NCI-H82 treated with DMSO at 0.1 percent for 48 hours (cell line): Measurements from ENCODE around the gene OR6K2.
"Not testable (repeated sequence)": the region's sequence is repeated elsewhere in the genome, so short reads cannot be mapped to it uniquely, and the experiment has no call there.

Experiments used
- DNase-seq: peaks from one replicate; lab custom pipeline; 2025; ENCODE audit not compliant: unreplicated experiment; lab: John Stamatoyannopoulos, UW

Gene OR6K2, protein sequence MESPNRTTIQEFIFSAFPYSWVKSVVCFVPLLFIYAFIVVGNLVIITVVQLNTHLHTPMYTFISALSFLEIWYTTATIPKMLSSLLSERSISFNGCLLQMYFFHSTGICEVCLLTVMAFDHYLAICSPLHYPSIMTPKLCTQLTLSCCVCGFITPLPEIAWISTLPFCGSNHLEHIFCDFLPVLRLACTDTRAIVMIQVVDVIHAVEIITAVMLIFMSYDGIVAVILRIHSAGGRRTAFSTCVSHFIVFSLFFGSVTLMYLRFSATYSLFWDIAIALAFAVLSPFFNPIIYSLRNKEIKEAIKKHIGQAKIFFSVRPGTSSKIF

DNA sequence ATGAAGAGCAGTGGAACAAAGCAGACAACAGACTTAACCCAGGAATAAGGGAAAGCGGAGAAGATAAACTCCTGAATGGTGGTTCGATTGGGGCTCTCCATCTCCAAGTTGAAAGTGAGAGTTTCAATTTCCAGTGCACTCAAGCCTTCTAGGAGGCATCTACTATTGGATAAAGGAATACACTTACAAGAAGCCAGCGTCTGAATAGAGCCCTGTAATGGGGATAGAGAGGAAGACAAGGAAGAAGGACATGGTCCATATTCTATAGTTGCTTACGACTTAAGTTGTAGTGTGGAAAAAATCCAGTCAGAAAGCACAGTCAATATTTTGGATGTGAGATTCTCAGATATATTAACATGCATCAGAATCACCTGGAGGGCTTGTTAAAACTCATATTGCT lies at the start of gene OR6K2:
Gene OR6K2, minus strand, starts transcription at position 101 of the 400 bp plus-strand sequence. Its CDS starts 0 bp downstream, at position 101.
- DNase-seq: no peak

DNA sequence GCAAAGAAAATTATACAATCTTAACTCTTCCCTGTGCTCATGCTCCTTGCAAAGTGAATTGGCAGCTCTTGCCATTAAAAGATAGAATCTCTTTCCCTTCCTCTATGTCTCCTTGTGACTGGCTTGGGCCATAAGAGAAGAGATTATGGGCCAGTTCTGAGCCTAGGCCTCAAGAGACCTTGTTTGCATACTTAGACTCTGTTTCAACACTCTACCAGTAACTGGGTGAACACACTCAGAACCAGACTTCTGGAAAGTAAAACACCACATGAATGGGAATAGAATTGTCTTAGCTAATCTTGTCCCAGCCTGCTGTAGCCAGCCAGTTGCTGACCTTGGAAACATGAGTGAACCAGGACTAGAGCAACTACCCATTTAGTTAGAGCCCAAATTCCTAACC lies 35.4 kb upstream of the OR6K2 start:
- DNase-seq: no peak

DNA sequence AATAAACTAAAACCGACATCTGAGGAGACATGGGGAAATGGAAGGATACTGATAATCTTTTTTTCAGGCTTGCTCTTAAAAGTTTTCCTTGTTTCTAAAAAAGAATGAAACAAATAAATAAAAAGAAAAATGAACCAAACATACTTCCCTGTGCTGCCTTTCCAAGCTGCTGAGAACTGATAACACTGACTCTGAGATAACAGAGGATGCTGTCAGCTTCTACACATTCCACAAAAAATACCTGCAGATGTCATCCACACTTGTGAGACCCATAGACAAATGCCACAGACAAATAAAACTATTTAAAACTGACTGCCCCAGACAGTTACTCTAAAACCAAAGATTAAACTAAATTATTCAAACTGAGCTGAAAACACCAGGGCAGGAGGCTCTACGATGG lies 32.1 kb upstream of the OR6K2 start:
- DNase-seq: no peak

DNA sequence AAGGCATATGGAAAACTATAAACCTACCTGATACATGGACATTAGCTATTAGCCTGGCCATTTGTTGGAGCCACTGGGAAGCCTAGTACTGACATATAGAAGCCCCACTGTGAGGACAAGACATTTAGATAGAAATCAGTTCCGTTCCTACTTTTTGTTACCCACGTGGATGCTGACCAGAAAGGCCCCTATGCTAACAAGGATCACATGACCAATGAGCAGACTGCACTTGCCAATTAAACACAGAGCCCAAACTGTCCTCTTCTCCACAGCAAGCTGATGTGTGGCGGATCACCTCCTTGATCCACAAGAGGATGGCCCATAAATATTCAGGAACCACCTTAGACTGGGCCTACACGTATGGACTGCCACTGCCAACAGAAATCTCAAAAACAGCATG lies 31.3 kb upstream of the OR6K2 start:
- no peak for DNase-seq

DNA sequence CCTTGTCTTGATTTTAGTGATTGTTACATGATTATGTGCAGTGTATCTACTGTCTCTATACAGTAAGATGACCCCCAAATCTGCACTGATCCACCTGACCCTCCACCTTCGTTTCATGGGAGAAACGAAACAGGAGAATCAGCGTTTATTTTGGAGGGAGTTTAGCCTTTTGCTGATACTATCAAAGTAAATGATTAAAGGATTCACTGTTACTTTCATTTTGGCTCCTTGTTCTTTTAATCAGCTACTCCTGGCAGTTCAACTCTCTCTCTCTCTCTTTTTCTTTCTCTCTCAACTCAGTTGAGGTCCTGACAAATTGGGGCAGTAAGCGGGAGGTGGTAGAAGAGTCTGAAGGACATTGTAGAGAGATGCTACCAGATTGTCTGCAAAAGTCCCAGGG lies 30.0 kb upstream of the OR6K2 start:
- no peak for DNase-seq

DNA sequence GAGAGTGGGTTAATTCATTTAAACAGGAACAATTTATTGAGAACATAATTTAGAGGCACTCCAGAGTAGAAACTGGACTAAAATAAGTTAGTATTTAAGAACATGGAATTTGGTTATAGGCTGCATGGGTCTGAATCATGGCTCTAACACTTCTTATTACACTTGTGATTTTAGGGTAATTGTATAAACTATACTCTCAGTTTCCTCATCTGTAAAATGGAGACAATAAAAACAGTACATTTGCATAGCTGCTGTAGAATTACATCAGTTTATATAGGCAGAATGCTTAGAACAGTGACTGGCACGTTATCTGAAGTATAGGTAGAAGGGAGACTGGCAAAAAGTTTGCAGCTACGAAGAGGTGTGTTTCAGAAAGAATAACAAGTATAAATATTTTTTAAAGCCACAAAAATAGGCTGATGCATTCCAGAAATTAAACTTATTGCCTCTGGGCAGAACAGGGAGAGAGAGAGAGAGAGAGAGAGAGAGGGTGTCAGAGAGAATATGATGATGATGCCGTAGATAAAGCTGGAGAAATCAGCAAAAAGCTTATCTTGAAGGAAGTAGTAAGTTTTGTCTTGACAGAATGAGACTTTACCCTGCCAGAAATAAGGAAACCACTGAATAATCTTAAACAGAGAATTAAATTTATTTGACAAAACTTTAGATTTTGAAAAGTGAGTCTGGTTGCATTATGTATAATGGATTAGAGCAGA lies 28.2 kb upstream of the OR6K2 start:
- no peak for DNase-seq

DNA sequence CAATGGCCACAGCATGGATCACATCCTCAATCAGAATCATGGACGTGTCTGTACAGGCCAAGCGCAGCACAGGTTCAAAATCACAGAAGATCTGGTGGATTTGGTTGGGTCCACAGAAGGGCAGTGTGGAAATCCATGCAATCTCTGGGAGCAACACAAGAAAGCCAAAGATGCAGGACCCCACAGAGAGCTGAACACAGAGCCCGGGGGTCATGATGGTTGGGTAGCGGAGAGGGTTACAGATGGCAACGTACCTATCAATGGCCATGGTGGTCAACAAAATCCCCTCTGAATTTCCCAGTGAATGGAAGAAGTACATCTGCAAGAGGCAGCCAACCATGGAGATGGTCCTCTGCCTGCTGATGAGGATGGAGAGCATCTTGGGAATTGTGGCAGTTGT lies 24.0 kb upstream of the OR6K2 start:
- no peak for DNase-seq

DNA sequence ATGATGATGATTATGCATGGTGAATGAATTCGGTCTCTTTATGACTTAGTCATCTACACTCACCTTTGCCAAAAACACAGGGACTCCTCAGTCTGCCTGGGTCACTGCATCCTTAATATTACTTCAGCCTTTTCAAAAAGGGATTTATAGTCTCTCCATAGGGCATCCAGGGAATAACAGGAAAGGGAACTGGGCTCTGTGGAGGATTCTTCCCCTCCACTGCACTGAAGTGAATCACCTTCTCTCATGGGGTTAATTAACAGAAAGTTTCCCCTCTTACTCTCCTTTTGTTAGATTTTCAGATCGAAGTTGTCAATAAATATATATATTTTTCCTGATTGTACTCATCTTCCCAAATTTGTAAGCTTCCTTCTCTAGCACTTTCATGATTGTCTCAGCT lies 20.2 kb upstream of the OR6K2 start, which contains the start of gene OR6K3:
Gene OR6K3, minus strand, starts transcription at position 101 of the 400 bp plus-strand sequence. CDS start 2,605 bp downstream, outside the sequence.
- DNase-seq: no peak

DNA sequence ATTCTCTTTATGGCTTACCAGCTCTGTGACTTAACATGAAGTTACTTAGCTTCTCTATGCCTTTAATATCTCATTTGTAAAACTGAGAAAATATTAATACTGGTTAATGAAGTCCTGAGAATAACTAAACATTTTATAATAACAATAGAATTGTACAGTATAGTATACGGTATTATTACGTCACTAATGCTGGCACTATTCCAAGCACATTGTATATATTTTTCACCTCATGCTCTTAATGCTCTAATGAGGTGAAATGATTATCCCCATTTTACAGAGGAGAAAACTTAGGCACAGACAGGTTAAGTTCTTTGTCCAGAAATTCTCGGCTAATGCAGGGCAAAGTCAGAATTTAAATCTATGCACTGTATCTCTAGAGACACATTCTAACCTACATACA lies 19.2 kb upstream of the OR6K2 start:
- no peak for DNase-seq

DNA sequence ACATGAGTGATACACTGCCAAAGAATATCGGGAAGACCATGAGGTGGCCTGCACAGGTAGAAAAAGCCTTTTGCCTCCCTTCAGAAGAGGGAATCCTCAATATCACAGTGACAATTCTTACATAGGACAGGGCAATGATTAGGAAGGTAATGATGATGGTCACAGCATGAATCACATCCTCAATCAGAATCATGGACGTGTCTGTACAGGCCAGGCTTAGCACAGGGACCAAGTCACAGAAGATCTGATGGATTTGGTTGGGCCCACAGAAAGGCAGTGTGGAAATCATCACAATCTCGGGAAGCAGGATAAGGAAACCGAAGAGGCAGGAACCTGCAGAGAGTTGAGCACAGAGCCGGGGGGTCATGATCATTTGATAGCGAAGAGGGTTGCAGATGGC lies 16.9 kb upstream of the OR6K2 start:
- no peak for DNase-seq

DNA sequence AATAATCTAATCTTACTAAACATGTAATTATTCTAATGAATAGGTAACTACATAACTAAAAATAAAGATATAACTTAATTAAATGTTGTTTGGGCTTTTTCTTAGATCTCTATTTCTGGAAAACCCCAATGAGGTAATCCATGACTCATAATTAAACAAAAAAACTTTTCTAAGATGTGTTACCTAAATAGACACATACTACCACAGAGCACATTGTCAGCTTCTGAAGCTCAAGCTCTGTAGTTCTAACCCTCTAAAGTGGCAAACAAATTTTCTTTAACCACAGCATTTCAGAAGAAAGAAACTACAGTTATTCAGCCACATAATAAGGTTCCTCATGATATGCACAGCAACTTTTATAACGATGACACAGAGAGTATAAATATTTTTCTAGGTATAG lies 15.9 kb upstream of the OR6K2 start:
- DNase-seq: no peak

DNA sequence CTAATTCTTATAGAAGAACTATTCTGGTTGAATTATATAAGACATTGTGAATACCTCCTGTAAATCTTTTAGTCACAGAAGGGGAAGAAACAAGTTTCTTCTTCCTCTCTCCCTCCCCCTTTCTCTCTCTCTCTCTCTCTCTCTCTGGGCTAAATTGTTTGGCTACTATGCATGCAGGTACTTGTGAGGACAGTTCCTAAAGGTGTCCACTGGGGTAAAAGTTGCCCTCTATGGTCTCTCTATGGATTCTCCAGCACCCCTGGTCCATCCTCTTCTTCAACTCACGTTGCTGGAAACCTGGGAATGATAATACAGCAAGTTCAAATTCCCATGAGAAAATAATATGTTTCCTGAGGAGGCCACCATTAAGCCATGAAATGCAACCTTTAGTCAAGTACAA lies 14.3 kb upstream of the OR6K2 start:
- DNase-seq: no peak

DNA sequence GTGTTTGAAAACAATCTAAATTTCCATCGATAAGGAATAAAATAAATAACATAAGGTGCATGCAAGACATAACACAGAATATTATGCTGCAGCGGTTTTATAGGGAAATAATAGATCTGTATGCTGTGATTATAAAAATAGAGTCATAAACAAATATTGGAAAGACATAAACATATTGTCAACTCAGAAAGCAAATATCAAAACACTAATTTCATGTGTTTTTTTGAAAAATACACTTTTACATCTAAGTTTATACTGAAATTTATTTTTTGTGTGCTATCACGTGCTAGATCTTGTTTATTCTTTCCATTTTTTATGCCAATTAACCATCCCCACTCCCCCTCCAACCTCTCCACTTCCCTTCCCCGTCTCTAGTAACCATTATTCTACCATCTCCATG lies 10.6 kb upstream of the OR6K2 start:
- no peak for DNase-seq

DNA sequence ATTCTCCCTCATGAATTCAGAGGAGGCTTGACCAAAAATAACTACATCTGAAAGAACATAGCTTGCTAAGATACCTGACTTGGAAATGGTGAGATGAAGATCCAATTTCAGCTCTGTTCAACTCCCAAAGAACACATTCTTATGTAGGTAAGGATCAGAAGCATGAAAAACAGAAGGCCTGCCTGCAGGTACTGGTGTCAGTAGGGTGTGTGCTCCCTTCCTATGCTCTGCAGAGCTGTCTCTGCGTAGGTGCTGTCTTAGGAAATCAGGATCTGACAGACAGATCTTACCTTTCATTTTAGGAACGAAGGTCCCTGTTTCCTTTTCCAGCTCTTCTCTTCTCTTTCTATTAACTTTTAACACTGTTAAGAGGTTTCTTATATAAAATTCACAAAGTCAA lies 5.6 kb upstream of the OR6K2 start:
- no peak for DNase-seq

DNA sequence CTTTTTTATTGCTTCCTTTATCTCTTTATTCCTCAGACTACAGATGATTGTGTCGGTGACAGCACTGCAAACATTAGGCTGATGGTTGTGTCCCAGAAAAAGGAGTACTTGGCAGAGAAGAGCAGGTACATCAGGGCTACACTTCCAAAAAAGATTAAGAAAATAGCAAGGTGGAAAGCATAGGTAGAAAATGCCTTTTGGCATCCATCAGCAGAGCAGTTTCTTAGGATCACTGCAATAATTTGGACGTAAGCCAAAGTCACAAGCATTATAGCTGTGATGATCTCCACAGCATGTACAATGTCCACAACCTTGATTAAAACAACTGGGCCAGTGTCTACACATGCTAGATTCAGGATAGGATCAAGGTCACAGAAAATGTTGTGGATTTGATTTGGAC lies 5.9 kb downstream of the OR6K2 start:
- no peak for DNase-seq

DNA sequence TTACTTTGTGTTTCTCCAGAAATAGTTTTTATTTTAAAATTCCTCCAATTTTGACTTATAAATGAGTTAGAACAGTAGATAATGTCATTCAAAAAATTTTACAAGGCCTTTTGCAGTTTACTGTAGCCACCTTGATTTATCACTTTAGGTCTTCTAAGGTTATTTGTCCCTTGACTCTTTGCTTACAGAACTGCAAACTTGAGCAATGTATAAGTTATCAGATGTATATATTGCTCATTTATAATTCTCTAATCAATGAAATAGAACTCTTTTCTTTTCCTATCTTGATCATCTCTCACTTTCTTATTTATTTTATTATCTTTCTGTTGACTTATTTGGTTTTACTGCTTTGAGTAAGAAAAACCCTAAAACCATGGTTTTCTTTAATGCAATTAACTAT lies 8.1 kb downstream of the OR6K2 start:
- DNase-seq: no peak

DNA sequence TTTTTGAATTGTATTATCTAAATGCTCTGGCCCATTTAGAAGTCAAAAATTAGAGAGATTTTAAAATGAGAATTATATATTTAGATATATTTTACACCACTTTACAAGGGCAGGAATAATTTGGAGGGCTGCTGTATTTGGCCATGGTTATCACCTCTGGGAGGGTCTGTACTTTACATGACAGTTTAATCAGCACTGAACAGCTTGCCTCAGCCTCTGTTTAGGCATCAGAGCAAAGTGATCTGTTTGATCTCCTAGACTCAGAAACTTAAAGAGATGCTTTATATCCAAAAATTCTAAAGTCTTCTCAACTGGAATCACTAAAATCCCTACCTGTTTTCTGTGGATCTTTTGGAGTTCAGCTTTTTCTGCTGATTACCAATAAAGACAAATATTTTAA lies 8.5 kb downstream of the OR6K2 start:
- DNase-seq: no peak

DNA sequence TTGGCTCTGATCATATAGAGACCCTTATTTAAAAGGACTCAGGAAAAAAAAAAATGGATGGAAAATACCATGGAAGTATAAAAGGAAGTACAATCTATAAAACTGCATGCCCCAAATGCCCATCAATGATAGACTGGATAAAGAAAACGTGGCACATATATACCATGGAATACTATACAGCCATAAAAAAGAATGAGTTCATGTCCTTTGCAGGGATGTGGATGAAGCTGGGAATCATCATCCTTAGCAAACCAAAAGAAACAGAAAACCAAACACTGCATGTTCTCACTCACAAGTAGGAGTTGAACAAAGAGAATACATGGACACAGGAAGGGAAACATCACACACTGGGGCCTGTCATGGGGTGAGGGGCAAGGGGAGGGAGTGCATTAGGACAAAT lies 9.3 kb downstream of the OR6K2 start:
- not testable (repeated sequence) for DNase-seq

DNA sequence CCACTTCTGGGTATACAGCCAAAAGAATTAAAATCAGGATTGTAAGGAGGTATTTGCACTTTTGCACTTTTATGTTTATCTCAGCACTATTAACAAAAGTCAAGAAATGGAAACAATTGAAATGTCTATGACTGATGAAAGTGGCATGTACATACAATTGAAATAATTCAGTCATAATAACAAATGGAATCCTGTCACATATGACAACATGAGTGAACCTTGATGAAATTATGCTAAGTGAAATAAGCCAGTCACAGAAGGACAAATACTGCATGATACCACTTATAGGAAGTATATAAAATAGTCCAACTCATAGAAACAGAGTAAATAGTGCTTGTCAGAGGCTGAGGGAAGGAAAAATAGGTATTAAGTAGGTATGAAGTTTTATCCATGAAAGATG lies 10.6 kb downstream of the OR6K2 start:
- no peak for DNase-seq

DNA sequence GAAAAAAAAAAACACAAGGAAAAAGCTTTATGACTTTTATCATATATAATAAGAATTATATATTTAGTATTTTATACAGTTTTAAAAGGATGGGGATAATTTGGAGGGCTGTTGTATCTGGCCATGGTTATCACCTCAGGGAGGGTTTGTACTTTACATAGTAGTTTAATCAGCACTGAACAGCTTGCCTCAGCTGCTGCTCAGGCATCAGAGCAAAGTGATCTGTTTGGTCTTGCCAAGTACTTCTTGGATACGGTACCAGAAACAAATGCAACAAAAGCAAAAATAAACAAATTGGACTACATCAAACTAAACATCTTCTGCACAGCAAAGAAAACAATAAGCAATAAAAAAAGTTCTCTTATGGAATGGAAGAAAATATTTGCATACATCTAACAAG lies 11.3 kb downstream of the OR6K2 start:
- DNase-seq: no peak

DNA sequence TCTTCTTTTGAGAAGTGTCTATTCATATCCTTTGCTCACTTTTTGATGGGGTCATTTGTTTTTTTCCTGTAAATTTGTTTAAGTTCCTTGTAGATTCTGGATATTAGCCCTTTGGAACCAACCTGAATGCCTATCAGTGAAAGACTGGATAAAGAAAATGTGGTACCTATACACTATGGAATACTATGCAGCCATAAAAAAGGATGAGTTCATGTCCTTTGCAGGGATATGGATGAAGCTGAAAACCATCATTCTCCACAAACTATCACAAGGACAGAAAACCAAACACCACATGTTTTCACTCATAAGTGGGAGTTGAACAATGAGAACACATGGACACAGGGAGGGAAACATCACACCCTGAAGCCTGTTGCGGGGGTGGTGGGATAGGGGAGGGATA lies 12.1 kb downstream of the OR6K2 start:
- not testable (repeated sequence) for DNase-seq

DNA sequence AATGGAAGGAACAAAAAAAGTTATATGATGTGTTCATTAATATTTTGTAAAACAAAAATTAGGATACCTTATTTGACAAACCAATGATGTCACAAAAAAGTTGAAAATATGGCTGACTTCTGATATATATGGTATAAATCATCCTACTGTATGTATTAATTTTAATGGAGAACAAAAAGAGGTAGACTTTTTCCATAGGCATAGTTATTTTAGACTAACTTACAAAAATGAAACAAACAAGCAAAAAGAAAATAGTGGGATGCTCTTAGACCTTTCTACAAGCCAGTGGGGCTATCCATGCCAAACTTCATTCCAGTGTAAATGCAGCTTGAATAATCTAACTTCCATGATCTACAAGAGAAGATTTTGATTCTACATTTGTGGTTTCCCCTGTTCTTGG lies 13.4 kb downstream of the OR6K2 start:
- DNase-seq: no peak
